ENCODE measurements around the gene RNASE13.
"Not testable (repeated sequence)": the region's sequence is repeated elsewhere in the genome, so short reads cannot be mapped to it uniquely, and the experiment has no call there.

The RNASE13 gene

DNA sequence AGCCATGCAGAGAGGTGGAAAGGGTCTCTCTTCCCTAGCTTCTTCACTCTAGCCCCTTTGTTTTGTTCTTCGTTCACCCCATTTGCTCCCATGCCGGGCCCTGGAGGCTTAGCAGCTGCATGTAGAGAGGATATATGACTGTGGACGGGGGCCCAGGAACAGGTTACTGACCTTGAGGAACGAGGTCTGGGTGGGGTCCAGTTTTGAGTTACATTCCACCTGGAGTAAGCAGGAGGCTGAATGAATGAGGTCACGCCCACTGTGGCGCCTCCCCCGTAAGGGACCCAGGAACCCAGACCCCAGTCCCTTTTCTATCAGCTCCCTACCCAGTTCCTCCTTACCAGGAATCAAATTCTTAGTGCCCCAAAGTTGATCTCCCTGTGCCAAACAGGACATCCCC lies 16.3 kb downstream of the RNASE13 start:
- DNase-seq, result no peak

- no peak for DNase-seq
Measured at GRCh38 chr14:21017528-21018245, 16.9 kb downstream of the RNASE13 start.

DNA sequence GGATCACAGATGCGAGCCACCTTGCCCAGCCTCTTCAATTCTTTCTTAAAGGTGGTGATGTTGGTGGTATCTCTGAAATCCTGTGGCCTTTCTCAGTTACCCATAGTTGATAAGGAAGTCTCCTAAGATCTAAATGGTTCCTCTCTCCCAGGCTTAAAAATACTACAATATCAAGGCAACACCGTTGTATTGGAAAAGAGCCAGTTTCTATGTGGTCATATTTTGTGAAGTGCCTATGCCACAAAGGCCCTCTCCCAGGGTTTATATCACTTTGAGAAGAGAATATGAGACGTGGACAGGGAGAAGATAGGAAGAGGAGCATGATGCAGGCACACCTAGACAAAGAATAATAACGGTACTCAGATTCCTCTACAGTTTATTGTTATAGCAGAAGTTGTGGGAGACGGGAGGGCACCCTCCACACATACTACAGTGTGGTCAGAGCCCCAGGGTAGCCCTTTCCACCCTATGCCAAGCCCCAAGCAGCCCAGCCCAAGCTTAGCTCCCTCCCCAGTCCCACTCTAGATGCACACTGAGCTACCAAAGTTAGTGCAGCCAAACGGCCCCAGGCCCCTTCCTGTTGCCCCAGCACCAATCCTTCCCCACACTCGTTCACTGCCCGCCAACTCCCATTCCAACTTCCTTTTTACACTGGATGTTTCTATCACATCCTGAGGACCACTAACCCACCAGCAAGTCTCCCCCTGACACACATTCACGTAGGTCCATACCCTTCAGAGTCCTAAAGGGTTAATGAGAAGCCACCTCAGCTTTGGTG lies 18.0 kb downstream of the RNASE13 start:
- no peak for DNase-seq

DNA sequence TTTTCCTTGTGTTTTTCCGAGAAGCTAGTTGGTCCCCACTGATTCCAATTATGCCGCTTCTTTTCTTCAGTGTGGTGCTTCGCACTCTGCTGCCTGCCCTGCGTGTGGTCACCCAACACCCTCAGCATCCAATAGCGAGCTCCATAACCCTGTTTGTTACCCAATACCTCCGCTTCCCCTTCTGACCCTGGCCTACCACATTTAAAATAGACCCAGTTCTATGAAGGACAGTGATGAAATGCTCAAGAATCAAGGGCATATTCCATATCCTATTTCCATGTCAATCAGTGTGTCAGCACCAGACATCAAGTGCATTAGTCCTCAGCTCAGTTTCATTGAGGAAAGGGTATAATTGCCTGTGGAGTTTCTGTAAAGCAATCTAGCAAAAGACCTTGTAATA lies 19.3 kb downstream of the RNASE13 start:
- no peak for DNase-seq

- peak; percentile 24 for DNase-seq
Measured at GRCh38 chr14:21014761-21015190, 19.8 kb downstream of the RNASE13 start.

- no peak for DNase-seq
Measured at GRCh38 chr14:21011136-21011535, 23.5 kb downstream of the RNASE13 start.

GRCh38 chr14:21009721-21010120 lies 24.9 kb downstream of the RNASE13 start:
- DNase-seq, result not testable (repeated sequence)

GRCh38 chr14:21003788-21004346 lies 30.7 kb downstream of the RNASE13 start:
- DNase-seq, result no peak

GRCh38 chr14:21001218-21001617 lies 33.4 kb downstream of the RNASE13 start:
- no peak for DNase-seq

GRCh38 chr14:20999591-20999990 lies 35.0 kb downstream of the RNASE13 start:
- DNase-seq, result no peak

DNA sequence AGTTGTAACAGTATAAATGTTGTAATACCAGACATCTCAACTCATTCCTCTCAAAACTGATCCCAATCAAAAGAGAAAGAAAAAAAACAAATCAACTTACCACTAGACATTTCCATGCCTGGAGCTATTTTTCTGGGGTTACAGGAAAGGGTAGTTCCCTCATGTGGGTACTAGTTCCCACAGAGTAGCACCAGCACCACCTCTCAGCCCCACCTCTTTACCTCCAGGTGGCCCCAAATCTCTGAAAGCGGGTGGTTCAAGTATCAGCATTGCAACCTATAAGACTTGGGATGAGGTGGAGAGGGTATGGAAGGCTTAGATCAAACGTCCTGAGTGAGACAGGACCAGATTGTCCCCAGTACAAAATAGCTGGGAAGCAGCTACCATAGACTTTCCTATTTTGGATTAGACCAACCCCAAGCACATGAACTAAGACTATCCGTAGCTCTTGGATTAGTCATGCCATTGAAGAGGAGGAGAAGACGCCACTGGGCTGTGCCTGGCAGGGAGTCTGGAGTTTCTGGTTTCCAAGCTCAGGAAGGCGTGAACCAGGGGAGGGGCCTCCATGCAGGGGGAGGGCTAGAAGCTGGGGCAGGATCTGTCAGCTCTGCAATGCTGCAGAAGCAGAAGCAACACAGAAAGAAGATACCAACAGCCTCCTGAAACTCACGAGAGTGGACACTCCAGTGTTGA lies 35.8 kb downstream of the RNASE13 start, which contains the start of gene SLC39A2:
Gene SLC39A2 (plus strand): TSS at position 620 of the 693 bp plus-strand sequence. CDS start 154 bp downstream, outside the sequence.
- no peak for DNase-seq

GRCh38 chr14:20998139-20998538 lies 36.5 kb downstream of the RNASE13 start:
- no peak for DNase-seq

DNA sequence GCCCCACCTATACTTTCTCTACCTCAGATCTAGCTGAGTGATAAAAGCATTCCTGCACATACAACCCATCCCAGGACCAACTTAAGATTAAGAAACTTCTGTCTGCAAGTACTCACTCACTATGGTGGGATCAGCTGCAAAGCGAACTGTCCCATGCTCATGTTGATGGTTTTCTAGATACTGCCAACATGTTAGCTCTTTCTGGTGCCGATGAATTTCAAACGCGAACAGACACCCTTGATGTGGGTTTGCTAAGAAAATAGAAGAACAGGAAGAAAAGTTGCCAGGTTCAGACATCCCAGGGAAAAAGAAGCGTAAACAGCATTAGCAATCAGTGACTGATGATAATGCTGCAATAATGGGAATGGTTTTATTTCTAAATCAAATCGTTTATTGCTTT lies 37.0 kb downstream of the RNASE13 start:
- no peak for DNase-seq

GRCh38 chr14:20997115-20997514 lies 37.5 kb downstream of the RNASE13 start:
- DNase-seq, result no peak

DNA sequence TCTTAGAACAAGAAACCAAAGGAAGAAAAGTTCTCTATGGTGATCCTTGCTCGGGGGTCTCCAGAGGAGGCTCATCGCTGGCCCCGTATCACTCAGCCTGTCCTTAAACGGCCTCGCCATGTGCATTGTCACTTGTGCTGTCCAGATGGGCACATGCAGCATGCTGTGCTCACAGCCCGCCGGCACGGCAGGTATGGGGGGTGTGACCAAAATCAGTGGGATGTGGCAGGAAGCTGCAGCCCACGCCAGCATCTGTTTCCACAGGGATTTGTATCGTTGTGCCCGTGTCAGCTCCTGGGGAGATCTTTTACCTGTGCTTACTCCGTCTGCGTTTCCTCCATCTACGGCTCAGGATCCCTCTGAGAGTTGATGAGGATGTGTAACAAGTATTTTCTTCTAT lies 38.1 kb downstream of the RNASE13 start:
- DNase-seq, result no peak

DNA sequence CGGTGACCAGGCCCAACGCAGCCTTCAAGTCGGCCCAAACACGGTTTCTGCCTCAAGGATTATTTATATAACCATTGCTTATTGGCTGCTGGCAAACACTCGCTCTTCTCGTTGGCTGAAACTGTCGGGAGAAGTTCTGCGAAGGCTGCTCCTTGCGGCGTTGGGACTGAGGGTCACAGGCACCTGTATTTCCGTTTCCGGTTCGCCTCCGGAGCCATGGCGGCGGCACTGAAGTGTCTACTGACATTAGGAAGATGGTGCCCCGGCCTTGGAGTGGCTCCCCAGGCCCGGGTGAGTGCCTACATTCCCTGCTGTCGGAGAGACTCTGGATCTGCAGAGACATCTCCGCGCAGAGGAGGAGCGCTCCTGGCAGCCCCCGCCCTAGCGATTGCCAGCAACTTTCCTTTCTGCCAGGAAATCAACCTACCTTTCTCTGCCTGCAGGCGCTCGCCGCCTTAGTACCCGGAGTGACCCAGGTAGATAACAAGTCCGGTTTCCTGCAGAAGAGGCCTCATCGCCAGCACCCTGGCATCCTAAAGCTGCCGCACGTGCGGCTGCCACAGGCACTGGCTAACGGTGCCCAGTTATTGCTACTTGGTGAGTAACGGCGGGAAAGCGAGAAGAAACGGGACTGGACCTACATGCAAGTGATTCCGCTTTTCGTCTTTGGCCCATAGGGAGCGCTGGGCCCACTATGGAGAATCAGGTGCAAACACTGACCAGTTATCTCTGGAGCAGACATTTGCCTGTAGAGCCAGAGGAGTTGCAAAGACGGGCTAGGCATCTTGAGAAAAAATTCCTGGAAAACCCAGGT lies 44.6 kb downstream of the RNASE13 start, which contains the start of gene METTL17:
Gene METTL17 (plus strand): TSS at position 194 of the 814 bp plus-strand sequence. CDS start 23 bp downstream, at position 217.
- peak; percentile 87 for DNase-seq

DNA sequence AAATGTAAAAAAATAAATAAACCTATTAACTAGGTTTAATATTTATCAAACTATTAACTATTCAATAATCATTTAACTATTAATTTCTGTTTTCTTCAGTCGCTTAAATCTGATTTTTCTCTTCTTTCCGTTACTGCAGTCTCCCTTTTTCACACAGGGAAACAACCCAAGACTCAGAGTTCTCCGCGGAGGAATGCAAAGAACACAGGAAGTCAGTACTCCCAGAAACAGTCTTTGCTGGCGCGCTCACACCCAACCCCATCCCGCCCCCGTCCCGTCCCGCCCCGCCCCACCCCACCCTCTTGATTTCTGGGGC lies 45.2 kb downstream of the RNASE13 start:
- DNase-seq, result no peak

GRCh38 chr14:20988717-20989470 lies 45.7 kb downstream of the RNASE13 start:
- DNase-seq, result no peak

- DNase-seq, result no peak
Measured at GRCh38 chr14:20986811-20987210, 47.8 kb downstream of the RNASE13 start.

DNA sequence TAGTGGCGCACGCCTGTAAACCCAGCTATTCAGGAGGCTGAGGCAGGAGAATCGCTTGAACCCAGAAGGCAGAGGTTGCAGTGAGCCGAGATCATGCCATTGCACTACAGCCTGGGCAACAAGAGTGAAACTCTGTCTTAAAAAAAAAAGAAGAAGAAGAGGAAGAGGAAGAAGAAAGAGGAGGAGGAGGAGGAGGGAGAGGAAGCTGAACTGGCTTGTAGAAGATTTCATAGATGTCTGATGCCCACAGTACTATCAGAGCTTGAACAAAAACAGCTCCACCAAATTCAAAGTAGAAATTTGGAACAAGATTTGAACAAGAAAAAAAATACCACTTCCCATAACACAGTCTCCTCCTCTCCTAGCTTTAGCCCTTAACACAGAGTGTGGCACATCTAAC lies 49.0 kb downstream of the RNASE13 start:
- DNase-seq, result not testable (repeated sequence)

Data from NK-92 treated with Interleukin-12 subunit alpha and Interleukin-12 subunit beta, amount 100 ng/mL, for 24 hours (cell line).